ENCODE measurements around the gene ABCG8.

ABCG8 gene

GRCh38 chr2:43905871-43906270 lies 67.1 kb downstream of the ABCG8 start:
- TF ChIP-seq CTCF (IDR thresholded peaks at IDR 0.05) = no peak

- no peak for TF ChIP-seq CTCF (IDR thresholded peaks at IDR 0.05)
Observed at GRCh38 chr2:43906448-43907109, 67.8 kb downstream of the ABCG8 start.

- TF ChIP-seq CTCF (IDR thresholded peaks at IDR 0.05) = no peak
Observed at GRCh38 chr2:43924463-43924862, 85.7 kb downstream of the ABCG8 start.

GRCh38 chr2:43925431-43925830 lies 86.7 kb downstream of the ABCG8 start:
- no peak for TF ChIP-seq CTCF (IDR thresholded peaks at IDR 0.05)

GRCh38 chr2:43927442-43927841 lies 88.7 kb downstream of the ABCG8 start:
- TF ChIP-seq CTCF (IDR thresholded peaks at IDR 0.05) = no peak

- TF ChIP-seq CTCF (IDR thresholded peaks at IDR 0.05) = no peak
Observed at GRCh38 chr2:43931293-43931692, 92.5 kb downstream of the ABCG8 start.

Data from LNCAP (cell line).